Tibial nerve (tissue), 4 donors: ENCODE measurements around the gene REC114.
"Not testable (repeated sequence)": the region's sequence is repeated elsewhere in the genome, so short reads cannot be mapped to it uniquely, and the experiment has no call there.

ENCODE experiments used
- EP300 ChIP-seq, 2 donors: sonication (generic); formaldehyde crosslinking; IDR thresholded peaks; one replicate each; pipeline ENCODE4 v1.6.1; 2017; ENCODE audit warnings: antibody characterized with exemption in 2 of 2, mild to moderate bottlenecking in 1 of 2
- POLR2A ChIP-seq, 2 donors: fragments of 450-650 bp; IDR thresholded peaks; one replicate each; pipeline ENCODE4 v1.6.1; 2017; ENCODE audit warnings: antibody characterized with exemption in 2 of 2, mild to moderate bottlenecking in 2 of 2, moderate library complexity in 2 of 2
- TF ChIP-seq, protein P1 (sequence below), 5 experiments: fragments of 200-600 bp in 3 of 5; fragments of 450-650 bp in 2 of 5; sonication (generic) in 3 of 5; IDR thresholded peaks; one replicate each; pipeline ENCODE4 v1.5.1; 2016 to 2019; ENCODE audit warnings: antibody characterized with exemption in 5 of 5, mild to moderate bottlenecking in 3 of 5, moderate library complexity in 2 of 5

DNA sequence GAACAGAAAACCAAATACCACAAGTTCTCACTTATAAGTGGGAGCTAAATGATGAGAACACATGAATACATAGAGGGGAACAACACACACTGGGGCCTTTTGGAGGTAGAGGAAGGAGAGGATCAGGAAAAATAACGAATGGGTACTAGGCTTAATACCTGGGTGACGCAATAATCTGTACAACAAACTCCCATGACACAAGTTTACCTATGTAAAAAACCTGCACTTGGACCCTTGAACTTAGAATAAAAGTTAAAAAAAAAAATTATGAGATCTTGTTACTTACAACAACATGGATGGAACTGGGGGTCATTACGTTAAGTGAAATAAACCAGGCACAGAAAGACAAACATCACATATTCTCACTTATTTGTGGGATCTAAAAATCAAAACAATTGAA is 106.0 kb downstream of the REC114 start:
- TF ChIP-seq, protein P1, sequence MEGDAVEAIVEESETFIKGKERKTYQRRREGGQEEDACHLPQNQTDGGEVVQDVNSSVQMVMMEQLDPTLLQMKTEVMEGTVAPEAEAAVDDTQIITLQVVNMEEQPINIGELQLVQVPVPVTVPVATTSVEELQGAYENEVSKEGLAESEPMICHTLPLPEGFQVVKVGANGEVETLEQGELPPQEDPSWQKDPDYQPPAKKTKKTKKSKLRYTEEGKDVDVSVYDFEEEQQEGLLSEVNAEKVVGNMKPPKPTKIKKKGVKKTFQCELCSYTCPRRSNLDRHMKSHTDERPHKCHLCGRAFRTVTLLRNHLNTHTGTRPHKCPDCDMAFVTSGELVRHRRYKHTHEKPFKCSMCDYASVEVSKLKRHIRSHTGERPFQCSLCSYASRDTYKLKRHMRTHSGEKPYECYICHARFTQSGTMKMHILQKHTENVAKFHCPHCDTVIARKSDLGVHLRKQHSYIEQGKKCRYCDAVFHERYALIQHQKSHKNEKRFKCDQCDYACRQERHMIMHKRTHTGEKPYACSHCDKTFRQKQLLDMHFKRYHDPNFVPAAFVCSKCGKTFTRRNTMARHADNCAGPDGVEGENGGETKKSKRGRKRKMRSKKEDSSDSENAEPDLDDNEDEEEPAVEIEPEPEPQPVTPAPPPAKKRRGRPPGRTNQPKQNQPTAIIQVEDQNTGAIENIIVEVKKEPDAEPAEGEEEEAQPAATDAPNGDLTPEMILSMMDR (IDR thresholded peaks at IDR 0.05): not testable (repeated sequence)
- TF ChIP-seq POLR2A, EP300 (IDR thresholded peaks at IDR 0.05): not testable (repeated sequence)
